GM12892 (cell line): ENCODE results near the gene CMC1.

Experiments
- POLR2A ChIP-seq: IDR thresholded peaks from 2 replicates; pipeline ENCODE4 v1.6.1; 2011; ENCODE audit warnings: low read depth, low read length, control low read depth
- POLR2AphosphoS5 ChIP-seq: IDR thresholded peaks from 2 replicates; pipeline ENCODE4 v1.6.1; 2011; ENCODE audit warnings: low read depth, low read length, control low read depth
- TAF1 ChIP-seq: IDR thresholded peaks from 2 replicates; pipeline ENCODE4 v1.6.1; 2011; ENCODE audit warnings: low read depth, mild to moderate bottlenecking, control low read depth, low read length, borderline replicate concordance

DNA sequence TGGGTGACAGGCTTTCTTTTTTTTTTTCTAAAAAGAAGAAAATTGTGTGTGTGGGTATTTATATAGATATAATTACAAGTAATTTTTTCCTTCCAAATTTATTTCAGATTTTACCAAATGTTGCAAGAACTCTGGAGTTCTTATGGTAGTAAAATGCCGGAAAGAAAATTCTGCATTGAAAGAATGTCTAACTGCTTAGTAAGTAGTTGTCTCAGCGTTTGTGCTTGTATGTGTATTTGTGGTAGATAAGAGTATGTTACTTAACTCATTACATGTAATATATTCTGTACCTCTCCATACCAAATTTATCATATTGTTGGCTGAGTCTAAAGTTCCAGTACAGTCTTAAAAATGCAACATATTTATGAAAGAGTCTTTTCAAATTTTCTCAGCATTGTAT, 74.8 kb downstream of the CMC1 start:
- TF ChIP-seq POLR2AphosphoS5 (no peak), TAF1 (no peak), POLR2A (no peak)
